Measurements from ENCODE around the gene RERE. TPM values are rescaled to one million over a fixed set of nuclear protein-coding genes. Genes with fewer than 3 reads are reported as not detected.

The RERE gene
- total RNA-seq, 1 experiment from 2014 or later, result 73.4 TPM

GRCh38 chr1:8791819-8792218 lies 25.6 kb downstream of the RERE start:
- H3K4me1 ChIP-seq (replicated peaks; ENCODE audit: insufficient read depth), result peaks cover 9% of the 10 kb centered on the region
- no peak for DNase-seq
- H3K9me2 ChIP-seq (ENCODE audit: insufficient read depth), result no peaks in the 10 kb centered on the region
- no peak overlapping the region for H3K27ac ChIP-seq
- no peaks in the 10 kb centered on the region for H4K20me1 ChIP-seq (ENCODE audit: insufficient read depth)
- ChIA-PET POLR2A (ENCODE audit: unreplicated experiment) (no interaction called here), CTCF (interaction anchor here (1.0 kb wide), 1 partner anchor 58 kb away, joined by 3 read pairs; no protein-coding TSS in a partner anchor)
- H3K79me2 ChIP-seq (ENCODE audit: low read depth), result no peaks in the 10 kb centered on the region
- no peaks in the 10 kb centered on the region for H3K36me3 ChIP-seq (ENCODE audit: low read depth)
- no peak overlapping the region for H3K4me3 ChIP-seq
- intact Hi-C loops (cut with micrococcal nuclease; ENCODE audit: unreplicated experiment), result no loop called here
- TF ChIP-seq, protein P1, sequence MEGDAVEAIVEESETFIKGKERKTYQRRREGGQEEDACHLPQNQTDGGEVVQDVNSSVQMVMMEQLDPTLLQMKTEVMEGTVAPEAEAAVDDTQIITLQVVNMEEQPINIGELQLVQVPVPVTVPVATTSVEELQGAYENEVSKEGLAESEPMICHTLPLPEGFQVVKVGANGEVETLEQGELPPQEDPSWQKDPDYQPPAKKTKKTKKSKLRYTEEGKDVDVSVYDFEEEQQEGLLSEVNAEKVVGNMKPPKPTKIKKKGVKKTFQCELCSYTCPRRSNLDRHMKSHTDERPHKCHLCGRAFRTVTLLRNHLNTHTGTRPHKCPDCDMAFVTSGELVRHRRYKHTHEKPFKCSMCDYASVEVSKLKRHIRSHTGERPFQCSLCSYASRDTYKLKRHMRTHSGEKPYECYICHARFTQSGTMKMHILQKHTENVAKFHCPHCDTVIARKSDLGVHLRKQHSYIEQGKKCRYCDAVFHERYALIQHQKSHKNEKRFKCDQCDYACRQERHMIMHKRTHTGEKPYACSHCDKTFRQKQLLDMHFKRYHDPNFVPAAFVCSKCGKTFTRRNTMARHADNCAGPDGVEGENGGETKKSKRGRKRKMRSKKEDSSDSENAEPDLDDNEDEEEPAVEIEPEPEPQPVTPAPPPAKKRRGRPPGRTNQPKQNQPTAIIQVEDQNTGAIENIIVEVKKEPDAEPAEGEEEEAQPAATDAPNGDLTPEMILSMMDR (conservative IDR thresholded peaks at IDR 0.05), result no peak
- no peak for TF ChIP-seq EZH2 (IDR thresholded peaks at IDR 0.05; ENCODE audit: low read depth)
- BruUV-seq (replicated peaks), result no TSS peak
- no peaks in the 10 kb centered on the region for H3K27me3 ChIP-seq (ENCODE audit: insufficient read depth, low read depth)
- H3F3A ChIP-seq (ENCODE audit: insufficient read depth, low read depth), result no peaks in the 10 kb centered on the region
- H3K4me2 ChIP-seq, result no peak overlapping the region
- H2AFZ ChIP-seq, result no peak overlapping the region
- no peaks in the 10 kb centered on the region for H3K9me3 ChIP-seq (ENCODE audit: insufficient read depth, low read depth)

GRCh38 chr1:8790987-8791386 lies 26.5 kb downstream of the RERE start:
- no peaks in the 10 kb centered on the region for H3K27me3 ChIP-seq (ENCODE audit: insufficient read depth, low read depth)
- intact Hi-C loops (cut with micrococcal nuclease; ENCODE audit: unreplicated experiment), result no loop called here
- POLR2A ChIA-PET (ENCODE audit: unreplicated experiment), result no interaction called here
- H3K4me1 ChIP-seq (replicated peaks; ENCODE audit: insufficient read depth), result peaks cover 9% of the 10 kb centered on the region
- no peaks in the 10 kb centered on the region for H3F3A ChIP-seq (ENCODE audit: insufficient read depth, low read depth)
- CTCF ChIA-PET, result no interaction called here
- no TSS peak for BruUV-seq (replicated peaks)
- no peaks in the 10 kb centered on the region for H3K9me2 ChIP-seq (ENCODE audit: insufficient read depth)
- no peaks in the 10 kb centered on the region for H3K9me3 ChIP-seq (ENCODE audit: insufficient read depth, low read depth)
- no peak overlapping the region for H3K4me2 ChIP-seq
- H3K36me3 ChIP-seq (ENCODE audit: low read depth), result no peaks in the 10 kb centered on the region
- H3K79me2 ChIP-seq (ENCODE audit: low read depth), result no peaks in the 10 kb centered on the region
- no peaks in the 10 kb centered on the region for H4K20me1 ChIP-seq (ENCODE audit: insufficient read depth)
- DNase-seq, result no peak
- H3K27ac ChIP-seq, result no peak overlapping the region
- no peak overlapping the region for H3K4me3 ChIP-seq
- TF ChIP-seq, protein P1 (conservative IDR thresholded peaks at IDR 0.05), result no peak
- TF ChIP-seq EZH2 (IDR thresholded peaks at IDR 0.05; ENCODE audit: low read depth), result no peak
- H2AFZ ChIP-seq, result no peak overlapping the region

GRCh38 chr1:8790478-8790877 lies 27.0 kb downstream of the RERE start:
- Histone ChIP-seq H3K27me3 (ENCODE audit: insufficient read depth, low read depth) (no peaks in the 10 kb centered on the region), H3K4me1 (replicated peaks; ENCODE audit: insufficient read depth) (peaks cover 9% of the 10 kb centered on the region), H3K36me3 (ENCODE audit: low read depth) (no peaks in the 10 kb centered on the region), H3K79me2 (ENCODE audit: low read depth) (no peaks in the 10 kb centered on the region), H3K9me2 (ENCODE audit: insufficient read depth) (no peaks in the 10 kb centered on the region), H3K27ac (no peak overlapping the region), H3K9me3 (ENCODE audit: insufficient read depth, low read depth) (no peaks in the 10 kb centered on the region), H3F3A (ENCODE audit: insufficient read depth, low read depth) (no peaks in the 10 kb centered on the region), H3K4me3 (no peak overlapping the region), H4K20me1 (ENCODE audit: insufficient read depth) (no peaks in the 10 kb centered on the region), H3K4me2 (no peak overlapping the region), H2AFZ (no peak overlapping the region)
- BruUV-seq (replicated peaks), result no TSS peak
- no peak for TF ChIP-seq EZH2 (IDR thresholded peaks at IDR 0.05; ENCODE audit: low read depth)
- POLR2A ChIA-PET (ENCODE audit: unreplicated experiment), result no interaction called here
- DNase-seq, result no peak
- CTCF ChIA-PET, result no interaction called here
- intact Hi-C loops (cut with micrococcal nuclease; ENCODE audit: unreplicated experiment), result no loop called here

All from PC-9 (cell line).